ENCODE measurements around the gene ACSL1. TPM values are rescaled to one million over a fixed set of nuclear protein-coding genes. Genes with fewer than 3 reads are reported as not detected.
A peak's percentile ranks its signal among the peaks of the same experiment; 100 is the strongest.

The ACSL1 gene
- total and polyA plus RNA-seq, 2 experiments from 2014 or later, result 6.2 to 13.1 TPM

DNA sequence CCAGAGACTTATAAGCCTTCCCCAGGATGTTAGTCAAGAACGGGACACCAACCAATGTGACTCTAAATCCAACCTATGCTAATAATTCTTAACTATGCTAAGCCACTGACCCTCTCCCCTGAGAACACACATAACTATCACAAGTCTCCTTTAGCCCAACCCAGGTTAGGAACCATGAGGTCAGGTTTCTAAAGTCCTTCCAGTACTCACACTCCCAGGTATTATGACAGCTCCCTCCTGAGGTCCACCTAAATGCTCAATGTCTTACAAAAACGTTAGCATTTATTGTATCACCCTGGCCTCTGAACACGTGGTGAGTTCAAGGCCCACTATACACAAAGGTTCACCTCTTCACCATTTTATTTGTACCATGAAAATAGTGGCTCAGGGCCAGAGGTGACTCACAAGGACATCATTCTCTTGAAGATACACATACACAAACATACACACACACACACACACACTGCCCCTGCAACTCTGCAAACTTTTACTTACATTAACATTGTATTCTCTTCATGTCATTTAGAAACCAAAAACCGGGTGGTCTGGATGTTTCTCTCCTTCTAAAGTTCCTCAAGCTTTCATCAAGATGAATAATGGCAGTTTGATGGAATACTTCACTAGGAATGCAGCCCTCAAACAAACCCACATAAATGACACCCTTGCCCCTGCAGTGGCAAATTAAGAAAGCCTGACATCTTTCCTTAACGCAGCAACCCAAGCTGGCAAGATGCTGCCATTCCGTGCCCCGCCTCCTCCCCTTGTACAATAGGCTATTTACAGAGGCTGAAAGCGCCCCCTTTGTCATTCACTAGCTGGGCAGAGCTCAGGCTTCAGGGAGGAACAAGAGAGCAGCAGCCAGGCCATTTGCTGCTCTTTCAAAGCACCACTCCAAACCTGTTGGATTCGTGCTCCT is 17.7 kb downstream of the ACSL1 start:
- Mint-ChIP-seq H3K27ac (no peak overlapping the region), H3K9me3 (no peaks in the 10 kb centered on the region), H3K4me3 (no peak overlapping the region), H3K36me3 (ENCODE audit: low read depth) (no peaks in the 10 kb centered on the region), H3K27me3 (ENCODE audit: insufficient read depth, low read depth, poor library complexity) (peaks cover 5% of the 10 kb centered on the region), H3K4me1 (peaks cover 33% of the 10 kb centered on the region)
- DNase-seq (ENCODE audit: low spot score) (peak; percentile 91), ATAC-seq (peak; percentile 98)
- H3K9me2 ChIP-seq (ENCODE audit: insufficient read depth), result no peaks in the 10 kb centered on the region
- H3K27me3 ChIP-seq (ENCODE audit: insufficient read depth), result no peaks in the 10 kb centered on the region
- H3K4me3 ChIP-seq, result no peak overlapping the region
- peak overlapping the region; percentile 66 for H3K4me2 ChIP-seq
- H3F3A ChIP-seq (replicated peaks; ENCODE audit: low read depth), result no peaks in the 10 kb centered on the region
- H4K20me1 ChIP-seq (replicated peaks; ENCODE audit: insufficient read depth), result no peaks in the 10 kb centered on the region
- peak overlapping the region; percentile 68 for H3K27ac ChIP-seq (ENCODE audit: low read depth)
- peaks cover 17% of the 10 kb centered on the region for H3K4me1 ChIP-seq (ENCODE audit: insufficient read depth)
- no peaks in the 10 kb centered on the region for H3K36me3 ChIP-seq (ENCODE audit: insufficient read depth)
- H3K79me2 ChIP-seq (replicated peaks; ENCODE audit: insufficient read depth), result no peaks in the 10 kb centered on the region
- 0 out of 2 replicates have a peak overlapping the region, but pooled peaks have one; percentile 31 for H2AFZ ChIP-seq
- TF ChIP-seq, protein P1, sequence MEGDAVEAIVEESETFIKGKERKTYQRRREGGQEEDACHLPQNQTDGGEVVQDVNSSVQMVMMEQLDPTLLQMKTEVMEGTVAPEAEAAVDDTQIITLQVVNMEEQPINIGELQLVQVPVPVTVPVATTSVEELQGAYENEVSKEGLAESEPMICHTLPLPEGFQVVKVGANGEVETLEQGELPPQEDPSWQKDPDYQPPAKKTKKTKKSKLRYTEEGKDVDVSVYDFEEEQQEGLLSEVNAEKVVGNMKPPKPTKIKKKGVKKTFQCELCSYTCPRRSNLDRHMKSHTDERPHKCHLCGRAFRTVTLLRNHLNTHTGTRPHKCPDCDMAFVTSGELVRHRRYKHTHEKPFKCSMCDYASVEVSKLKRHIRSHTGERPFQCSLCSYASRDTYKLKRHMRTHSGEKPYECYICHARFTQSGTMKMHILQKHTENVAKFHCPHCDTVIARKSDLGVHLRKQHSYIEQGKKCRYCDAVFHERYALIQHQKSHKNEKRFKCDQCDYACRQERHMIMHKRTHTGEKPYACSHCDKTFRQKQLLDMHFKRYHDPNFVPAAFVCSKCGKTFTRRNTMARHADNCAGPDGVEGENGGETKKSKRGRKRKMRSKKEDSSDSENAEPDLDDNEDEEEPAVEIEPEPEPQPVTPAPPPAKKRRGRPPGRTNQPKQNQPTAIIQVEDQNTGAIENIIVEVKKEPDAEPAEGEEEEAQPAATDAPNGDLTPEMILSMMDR (conservative IDR thresholded peaks at IDR 0.05; ENCODE audit: low read depth in 2 of 2), result peak in 1 of 2 experiments; percentile 31; a peak in 2 of 4 replicates
- TF ChIP-seq CREB1 (CRISPR knock-in tag; IDR thresholded peaks at IDR 0.05; ENCODE audit: low read depth), result no peak

DNA sequence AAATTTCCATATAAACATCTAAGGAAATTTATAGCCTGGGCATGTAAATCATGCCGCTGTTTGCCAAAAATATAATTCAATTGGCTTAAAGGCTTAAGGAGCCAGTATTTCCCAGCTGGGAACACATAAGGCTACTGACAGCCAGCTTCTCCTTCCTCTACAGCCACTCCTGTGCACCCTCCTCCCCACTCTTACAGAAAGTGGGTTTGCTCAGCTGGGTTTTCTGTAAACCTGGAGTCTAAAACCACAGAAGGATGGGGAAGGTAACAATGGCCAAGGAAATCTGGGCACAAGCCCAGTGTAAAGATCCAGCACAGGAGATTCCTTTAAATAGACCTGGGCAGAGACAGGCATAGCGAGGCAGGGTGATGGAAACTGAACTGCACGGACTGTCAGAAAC is 18.5 kb downstream of the ACSL1 start:
- no peak overlapping the region for H3K4me3 ChIP-seq
- Mint-ChIP-seq H3K36me3 (ENCODE audit: low read depth) (no peaks in the 10 kb centered on the region), H3K4me1 (peaks cover 30% of the 10 kb centered on the region), H3K9me3 (no peaks in the 10 kb centered on the region), H3K4me3 (no peak overlapping the region), H3K27ac (no peak overlapping the region), H3K27me3 (ENCODE audit: insufficient read depth, low read depth, poor library complexity) (peaks cover 5% of the 10 kb centered on the region)
- H2AFZ ChIP-seq, result no peak overlapping the region
- H3K36me3 ChIP-seq (ENCODE audit: insufficient read depth), result no peaks in the 10 kb centered on the region
- no peaks in the 10 kb centered on the region for H3K79me2 ChIP-seq (replicated peaks; ENCODE audit: insufficient read depth)
- H3K4me1 ChIP-seq (ENCODE audit: insufficient read depth), result peaks cover 15% of the 10 kb centered on the region
- H4K20me1 ChIP-seq (replicated peaks; ENCODE audit: insufficient read depth), result no peaks in the 10 kb centered on the region
- H3K4me2 ChIP-seq, result no peak overlapping the region
- no peak for DNase-seq (ENCODE audit: low spot score)
- H3K27ac ChIP-seq (ENCODE audit: low read depth), result no peak overlapping the region
- no peaks in the 10 kb centered on the region for H3K9me2 ChIP-seq (ENCODE audit: insufficient read depth)
- no peaks in the 10 kb centered on the region for H3F3A ChIP-seq (replicated peaks; ENCODE audit: low read depth)
- H3K27me3 ChIP-seq (ENCODE audit: insufficient read depth), result no peaks in the 10 kb centered on the region
- ATAC-seq, result no peak
- TF ChIP-seq ZNF114 (CRISPR knock-in tag; IDR thresholded peaks at IDR 0.05) (no peak), STAT1 (IDR thresholded peaks at IDR 0.05; ENCODE audit: unreplicated experiment) (no peak), EZH2phosphoT487 (IDR thresholded peaks at IDR 0.05; ENCODE audit: unreplicated experiment) (no peak), ZNF331 (CRISPR knock-in tag; IDR thresholded peaks at IDR 0.05; ENCODE audit: low read depth) (no peak), EZH2 (IDR thresholded peaks at IDR 0.05; ENCODE audit: low read depth, unreplicated experiment) (no peak), CREB1 (CRISPR knock-in tag; IDR thresholded peaks at IDR 0.05; ENCODE audit: low read depth) (no peak), POLR2AphosphoS5 (IDR thresholded peaks at IDR 0.05; ENCODE audit: low read depth) (no peak), NANOG (IDR thresholded peaks at IDR 0.05; ENCODE audit: borderline replicate concordance) (no peak), JUNB (IDR thresholded peaks at IDR 0.05; ENCODE audit: unreplicated experiment) (no peak)
- TF ChIP-seq, protein P2, sequence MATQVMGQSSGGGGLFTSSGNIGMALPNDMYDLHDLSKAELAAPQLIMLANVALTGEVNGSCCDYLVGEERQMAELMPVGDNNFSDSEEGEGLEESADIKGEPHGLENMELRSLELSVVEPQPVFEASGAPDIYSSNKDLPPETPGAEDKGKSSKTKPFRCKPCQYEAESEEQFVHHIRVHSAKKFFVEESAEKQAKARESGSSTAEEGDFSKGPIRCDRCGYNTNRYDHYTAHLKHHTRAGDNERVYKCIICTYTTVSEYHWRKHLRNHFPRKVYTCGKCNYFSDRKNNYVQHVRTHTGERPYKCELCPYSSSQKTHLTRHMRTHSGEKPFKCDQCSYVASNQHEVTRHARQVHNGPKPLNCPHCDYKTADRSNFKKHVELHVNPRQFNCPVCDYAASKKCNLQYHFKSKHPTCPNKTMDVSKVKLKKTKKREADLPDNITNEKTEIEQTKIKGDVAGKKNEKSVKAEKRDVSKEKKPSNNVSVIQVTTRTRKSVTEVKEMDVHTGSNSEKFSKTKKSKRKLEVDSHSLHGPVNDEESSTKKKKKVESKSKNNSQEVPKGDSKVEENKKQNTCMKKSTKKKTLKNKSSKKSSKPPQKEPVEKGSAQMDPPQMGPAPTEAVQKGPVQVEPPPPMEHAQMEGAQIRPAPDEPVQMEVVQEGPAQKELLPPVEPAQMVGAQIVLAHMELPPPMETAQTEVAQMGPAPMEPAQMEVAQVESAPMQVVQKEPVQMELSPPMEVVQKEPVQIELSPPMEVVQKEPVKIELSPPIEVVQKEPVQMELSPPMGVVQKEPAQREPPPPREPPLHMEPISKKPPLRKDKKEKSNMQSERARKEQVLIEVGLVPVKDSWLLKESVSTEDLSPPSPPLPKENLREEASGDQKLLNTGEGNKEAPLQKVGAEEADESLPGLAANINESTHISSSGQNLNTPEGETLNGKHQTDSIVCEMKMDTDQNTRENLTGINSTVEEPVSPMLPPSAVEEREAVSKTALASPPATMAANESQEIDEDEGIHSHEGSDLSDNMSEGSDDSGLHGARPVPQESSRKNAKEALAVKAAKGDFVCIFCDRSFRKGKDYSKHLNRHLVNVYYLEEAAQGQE (IDR thresholded peaks at IDR 0.05; ENCODE audit: unreplicated experiment), result no peak
- TF ChIP-seq, protein P3, sequence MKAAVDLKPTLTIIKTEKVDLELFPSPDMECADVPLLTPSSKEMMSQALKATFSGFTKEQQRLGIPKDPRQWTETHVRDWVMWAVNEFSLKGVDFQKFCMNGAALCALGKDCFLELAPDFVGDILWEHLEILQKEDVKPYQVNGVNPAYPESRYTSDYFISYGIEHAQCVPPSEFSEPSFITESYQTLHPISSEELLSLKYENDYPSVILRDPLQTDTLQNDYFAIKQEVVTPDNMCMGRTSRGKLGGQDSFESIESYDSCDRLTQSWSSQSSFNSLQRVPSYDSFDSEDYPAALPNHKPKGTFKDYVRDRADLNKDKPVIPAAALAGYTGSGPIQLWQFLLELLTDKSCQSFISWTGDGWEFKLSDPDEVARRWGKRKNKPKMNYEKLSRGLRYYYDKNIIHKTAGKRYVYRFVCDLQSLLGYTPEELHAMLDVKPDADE (IDR thresholded peaks at IDR 0.05), result no peak
- TF ChIP-seq, protein P1 (conservative IDR thresholded peaks at IDR 0.05; ENCODE audit: low read depth in 2 of 2), result no peak

All from GM23338 (cell line).